HepG2 (cell line): ENCODE data around the gene MS4A10.

ENCODE experiments used
- ZBTB33 ChIP-seq: sonication (generic); formaldehyde crosslinking; IDR thresholded peaks from 2 replicates; pipeline ENCODE4 v1.4.0; 2020; ENCODE audit warnings: missing genetic modification reagents
- ZZZ3 ChIP-seq: sonication (generic); formaldehyde crosslinking; IDR thresholded peaks from 2 replicates; pipeline ENCODE4 v1.4.0; 2020; ENCODE audit warnings: missing genetic modification reagents, mild to moderate bottlenecking, borderline replicate concordance

GRCh38 chr11:60803273-60803936 is 18.3 kb downstream of the MS4A10 start:
- TF ChIP-seq ZBTB33 (CRISPR knock-in tag): no peak
- no peak for TF ChIP-seq ZZZ3 (CRISPR knock-in tag)
